ENCODE data around the gene CCDC12.
"Not testable (repeated sequence)": the region's sequence is repeated elsewhere in the genome, so short reads cannot be mapped to it uniquely, and the experiment has no call there.

Gene CCDC12

GRCh38 chr3:46978381-46978780 lies 1.8 kb upstream of the CCDC12 start:
- DNase-seq, result no peak

GRCh38 chr3:46977811-46978195 lies 1.3 kb upstream of the CCDC12 start:
- no peak for DNase-seq

GRCh38 chr3:46974421-46975171 lies 1.9 kb downstream of the CCDC12 start:
- no peak for DNase-seq

- no peak for DNase-seq
These were observed 4.1 kb downstream of the CCDC12 start for GRCh38 chr3:46972396-46972795.

GRCh38 chr3:46971742-46972141 lies 4.8 kb downstream of the CCDC12 start:
- no peak for DNase-seq

- no peak for DNase-seq
These were observed 5.4 kb downstream of the CCDC12 start for GRCh38 chr3:46971151-46971550.

- DNase-seq, result no peak
These were observed 6.0 kb downstream of the CCDC12 start for GRCh38 chr3:46970391-46971091.

GRCh38 chr3:46968783-46969428 lies 7.6 kb downstream of the CCDC12 start:
- DNase-seq, result no peak

- no peak for DNase-seq
These were observed 9.7 kb downstream of the CCDC12 start for GRCh38 chr3:46966811-46967210.

GRCh38 chr3:46965151-46965550 lies 11.4 kb downstream of the CCDC12 start:
- no peak for DNase-seq

- not testable (repeated sequence) for DNase-seq
These were observed 12.4 kb downstream of the CCDC12 start for GRCh38 chr3:46964038-46964590.

GRCh38 chr3:46962990-46963389 lies 13.6 kb downstream of the CCDC12 start:
- DNase-seq, result no peak

GRCh38 chr3:46962427-46962826 lies 14.1 kb downstream of the CCDC12 start:
- DNase-seq, result no peak

GRCh38 chr3:46960835-46961234 lies 15.7 kb downstream of the CCDC12 start:
- DNase-seq, result no peak

- no peak for DNase-seq
These were observed 16.4 kb downstream of the CCDC12 start for GRCh38 chr3:46960081-46960701.

GRCh38 chr3:46959161-46959511 lies 17.4 kb downstream of the CCDC12 start:
- peak; percentile 28 for DNase-seq

- DNase-seq, result no peak
These were observed 17.9 kb downstream of the CCDC12 start for GRCh38 chr3:46958467-46959160.

GRCh38 chr3:46957092-46957820 lies 19.3 kb downstream of the CCDC12 start:
- DNase-seq, result no peak

GRCh38 chr3:46955801-46956259 lies 20.7 kb downstream of the CCDC12 start:
- no peak for DNase-seq

- DNase-seq, result no peak
These were observed 21.4 kb downstream of the CCDC12 start for GRCh38 chr3:46955157-46955556.

- no peak for DNase-seq
These were observed 22.4 kb downstream of the CCDC12 start for GRCh38 chr3:46954178-46954577.

All from stimulated activated CD4-positive, alpha-beta T cell treated with anti-CD3 and anti-CD28 coated beads, Interleukin-4, amount 100 ng/mL, for 1 hour (primary cell).